AML-193 (cell line): Measurements from ENCODE around the gene MYO1H.
"Not testable (repeated sequence)": the region's sequence is repeated elsewhere in the genome, so short reads cannot be mapped to it uniquely, and the experiment has no call there.

Source experiments
- DNase-seq, 2 experiments: peaks; one replicate each; lab custom pipeline; 2025; lab: John Stamatoyannopoulos, UW

MYO1H gene

DNA sequence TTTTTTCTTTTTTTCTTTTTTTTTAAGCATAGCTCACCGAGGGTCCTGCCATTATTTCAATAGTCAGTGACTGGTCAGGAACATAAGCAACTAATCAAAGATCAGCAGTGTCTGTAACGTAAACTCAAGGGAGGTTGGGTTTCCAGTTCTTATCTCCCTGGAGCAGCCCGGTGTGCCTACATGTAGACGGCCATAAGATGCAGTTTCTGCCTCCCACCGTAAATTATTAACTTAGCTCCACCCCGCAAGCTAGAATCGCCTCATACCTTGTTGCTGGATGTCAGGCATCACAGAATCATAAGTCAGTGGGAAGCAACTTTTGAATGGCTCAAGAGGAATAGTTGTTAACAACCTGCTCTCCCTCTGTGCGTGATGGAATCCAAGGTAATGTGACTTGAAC is at the start of gene MYO1H:
Gene MYO1H, plus strand, starts transcription at position 312 of the 400 bp plus-strand sequence. Its CDS starts 61 bp downstream, at position 373.
- DNase-seq = no peak

DNA sequence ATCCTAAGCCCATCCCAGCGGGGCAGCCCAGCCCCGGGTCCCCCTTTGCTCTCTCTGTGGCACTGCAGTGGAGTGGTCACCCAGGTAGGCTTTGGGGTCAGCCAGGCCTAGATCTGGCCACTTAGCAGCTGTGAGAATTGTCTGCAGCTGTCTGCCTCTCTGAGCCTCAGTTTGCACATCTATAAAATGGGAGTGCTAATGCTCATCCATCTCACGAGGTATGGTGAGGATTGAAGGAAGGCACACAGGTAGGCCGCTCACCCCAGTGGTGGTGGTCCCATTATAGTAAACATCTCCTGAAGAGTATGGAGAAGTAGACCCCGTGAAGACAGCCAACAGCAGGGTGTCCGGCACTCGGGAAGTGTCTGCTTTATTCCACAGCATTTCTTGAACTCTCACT is 47.9 kb upstream of the MYO1H start:
- no peak for DNase-seq

DNA sequence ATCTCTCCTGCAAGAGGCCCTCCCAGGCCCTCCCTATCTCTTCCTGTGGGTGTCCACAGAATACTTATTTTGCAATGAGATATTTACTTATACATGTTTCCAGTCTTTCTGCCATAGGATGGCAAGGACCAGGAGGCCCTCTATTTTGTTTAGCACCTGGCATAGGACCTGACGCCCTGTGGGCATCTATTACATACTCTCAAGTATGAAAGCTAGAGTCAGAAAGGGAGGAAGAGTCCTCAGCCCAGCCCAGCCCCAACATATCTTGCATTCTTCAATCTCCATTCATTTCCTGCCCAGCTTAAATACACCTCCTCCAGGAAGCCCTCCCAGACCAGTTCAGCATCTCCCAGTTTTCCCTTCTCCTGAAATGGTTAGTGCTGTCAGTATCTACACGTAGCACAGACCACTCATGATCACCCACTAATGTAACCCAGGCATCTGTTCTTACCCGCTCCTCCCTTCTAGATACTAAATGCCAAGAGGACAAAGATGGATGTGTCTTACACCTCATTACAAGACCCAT is 46.0 kb upstream of the MYO1H start:
- no peak for DNase-seq

GRCh38 chr12:109302358-109302757 is 45.3 kb upstream of the MYO1H start:
- no peak for DNase-seq

DNA sequence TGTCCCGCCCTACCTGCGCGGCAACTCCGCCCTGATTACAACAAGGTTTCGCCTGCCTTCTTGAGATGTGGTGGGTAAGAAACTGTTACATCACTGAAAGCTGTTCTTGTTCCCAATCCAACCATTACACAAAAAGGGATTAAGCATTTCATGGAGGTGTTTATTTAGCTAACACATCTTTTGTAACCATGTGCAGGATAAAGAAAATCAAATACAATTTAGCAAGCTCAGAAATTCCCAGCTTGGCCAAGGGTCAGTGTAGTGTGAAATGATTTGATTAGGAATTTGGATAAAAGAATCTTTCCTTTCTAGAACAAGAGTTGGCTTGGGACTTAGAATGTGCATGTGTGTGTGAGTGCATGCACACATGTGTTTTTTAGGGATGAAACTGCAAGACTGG is 44.9 kb upstream of the MYO1H start:
- DNase-seq = no peak

DNA sequence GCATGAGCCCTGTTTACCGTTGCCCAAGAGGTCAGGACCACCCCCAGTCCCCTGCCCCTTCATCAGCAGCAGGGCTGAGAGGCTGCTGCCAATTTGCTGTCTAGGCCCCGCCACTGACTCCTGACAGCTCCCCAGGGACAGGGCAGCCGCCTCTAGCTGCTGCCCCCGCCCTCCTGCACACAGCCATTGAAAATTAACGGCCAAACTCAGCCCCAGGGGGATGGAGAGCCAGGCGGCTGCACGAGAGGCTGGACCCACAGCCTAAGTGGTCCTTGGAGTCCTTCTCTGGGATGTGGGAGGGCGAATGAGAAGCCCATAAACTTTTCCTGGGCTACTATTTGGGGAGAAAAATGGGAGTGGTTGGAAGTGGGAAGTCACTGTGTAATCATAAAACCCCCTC is 43.2 kb upstream of the MYO1H start:
- DNase-seq = no peak

GRCh38 chr12:109305547-109305946 is 42.2 kb upstream of the MYO1H start:
- no peak for DNase-seq

GRCh38 chr12:109307051-109307450 is 40.6 kb upstream of the MYO1H start:
- no peak for DNase-seq

DNA sequence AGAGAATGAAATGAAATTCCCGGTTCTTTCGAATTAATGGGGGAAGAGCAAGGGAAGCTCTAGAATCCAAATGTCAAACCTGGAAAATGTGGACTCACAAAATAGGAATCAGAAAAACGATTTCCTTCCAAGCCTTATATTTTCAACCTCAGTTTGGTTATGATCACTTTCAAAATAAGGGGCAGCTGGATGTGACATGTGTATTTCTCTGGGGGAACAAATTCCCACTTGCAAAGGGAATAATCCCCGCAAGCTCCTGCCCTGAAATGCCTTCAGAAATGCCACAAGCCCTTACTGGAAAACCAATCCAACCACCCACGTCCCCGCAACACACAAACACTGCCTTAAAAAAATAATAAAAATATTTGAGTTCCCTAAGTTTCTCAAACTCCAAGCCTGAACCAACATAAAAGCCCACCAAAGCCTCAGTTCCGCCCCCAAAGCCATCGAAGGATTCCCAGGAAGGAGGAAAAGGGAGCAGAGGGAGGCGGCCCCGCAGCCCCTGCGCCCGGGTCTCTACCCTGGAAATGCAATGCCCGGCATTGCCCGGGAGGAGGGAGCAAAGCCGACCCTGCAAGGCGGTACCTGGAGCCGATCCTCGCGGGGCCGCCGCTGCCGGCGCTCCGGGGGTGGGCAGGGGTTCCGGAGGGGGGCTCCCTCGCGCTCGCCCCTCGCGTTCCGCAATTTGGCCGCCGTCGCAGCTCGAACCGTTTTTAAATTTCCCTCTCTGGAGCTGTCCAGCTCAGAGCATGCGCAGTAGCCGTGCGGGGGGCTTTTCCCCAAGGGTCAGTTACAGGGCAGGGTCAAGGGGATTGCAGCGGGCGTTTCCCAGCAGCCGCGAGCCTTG is 38.9 kb upstream of the MYO1H start, which contains the start of gene FOXN4:
Gene FOXN4, minus strand, starts transcription at position 751 of the 847 bp plus-strand sequence. CDS start 963 bp downstream, outside the sequence.
- DNase-seq = no peak

DNA sequence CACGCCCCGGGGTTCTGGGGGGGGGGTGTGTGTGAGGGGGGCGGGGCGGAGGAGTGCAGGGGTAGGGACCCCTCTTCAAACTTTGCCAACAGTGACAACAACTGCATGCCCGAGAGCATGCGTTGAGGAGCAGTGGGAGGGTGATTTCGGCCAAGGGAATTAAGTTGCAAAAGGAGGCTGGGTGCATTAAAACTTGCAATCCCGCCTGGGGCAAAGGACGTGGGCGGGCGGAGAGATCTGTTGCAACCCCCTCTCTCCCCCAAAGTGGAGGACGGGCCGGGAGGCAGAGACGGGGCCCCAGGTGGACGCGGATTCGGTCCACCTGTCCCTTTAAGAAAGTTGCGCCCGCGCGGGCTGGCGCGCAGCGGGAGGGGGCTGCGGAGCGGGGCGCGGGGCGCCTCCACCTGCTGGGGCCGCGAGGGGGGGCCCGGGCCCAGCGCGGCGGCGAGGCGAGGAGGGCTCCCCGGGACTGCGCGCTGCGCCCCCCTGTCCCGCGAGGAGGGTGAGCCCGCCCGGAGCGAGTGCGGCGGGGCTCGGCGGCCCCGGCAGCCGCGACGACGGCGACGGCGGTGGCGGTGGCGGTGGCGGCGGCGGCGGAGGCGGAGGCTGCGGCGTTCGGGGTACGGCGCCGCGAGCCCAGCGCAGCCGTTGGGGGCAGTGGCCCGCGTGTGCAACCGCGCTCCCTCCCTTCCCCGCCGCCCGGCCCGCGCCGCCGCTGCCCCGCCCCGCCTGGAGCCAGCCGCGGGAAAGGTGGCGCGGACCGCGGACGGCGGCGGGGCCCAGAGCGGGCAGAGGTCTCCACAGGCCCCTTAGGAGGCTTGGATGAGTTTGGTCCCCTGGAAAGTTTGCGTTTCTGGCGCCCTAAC is 38.1 kb upstream of the MYO1H start:
- no peak for DNase-seq

GRCh38 chr12:109310247-109311125 is 37.2 kb upstream of the MYO1H start:
- no peak for DNase-seq

GRCh38 chr12:109321294-109321693 is 26.4 kb upstream of the MYO1H start:
- DNase-seq = not testable (repeated sequence)

- DNase-seq = no peak
Measured at GRCh38 chr12:109329003-109329402, 18.7 kb upstream of the MYO1H start.

GRCh38 chr12:109329686-109330085 is 18.0 kb upstream of the MYO1H start:
- no peak for DNase-seq

DNA sequence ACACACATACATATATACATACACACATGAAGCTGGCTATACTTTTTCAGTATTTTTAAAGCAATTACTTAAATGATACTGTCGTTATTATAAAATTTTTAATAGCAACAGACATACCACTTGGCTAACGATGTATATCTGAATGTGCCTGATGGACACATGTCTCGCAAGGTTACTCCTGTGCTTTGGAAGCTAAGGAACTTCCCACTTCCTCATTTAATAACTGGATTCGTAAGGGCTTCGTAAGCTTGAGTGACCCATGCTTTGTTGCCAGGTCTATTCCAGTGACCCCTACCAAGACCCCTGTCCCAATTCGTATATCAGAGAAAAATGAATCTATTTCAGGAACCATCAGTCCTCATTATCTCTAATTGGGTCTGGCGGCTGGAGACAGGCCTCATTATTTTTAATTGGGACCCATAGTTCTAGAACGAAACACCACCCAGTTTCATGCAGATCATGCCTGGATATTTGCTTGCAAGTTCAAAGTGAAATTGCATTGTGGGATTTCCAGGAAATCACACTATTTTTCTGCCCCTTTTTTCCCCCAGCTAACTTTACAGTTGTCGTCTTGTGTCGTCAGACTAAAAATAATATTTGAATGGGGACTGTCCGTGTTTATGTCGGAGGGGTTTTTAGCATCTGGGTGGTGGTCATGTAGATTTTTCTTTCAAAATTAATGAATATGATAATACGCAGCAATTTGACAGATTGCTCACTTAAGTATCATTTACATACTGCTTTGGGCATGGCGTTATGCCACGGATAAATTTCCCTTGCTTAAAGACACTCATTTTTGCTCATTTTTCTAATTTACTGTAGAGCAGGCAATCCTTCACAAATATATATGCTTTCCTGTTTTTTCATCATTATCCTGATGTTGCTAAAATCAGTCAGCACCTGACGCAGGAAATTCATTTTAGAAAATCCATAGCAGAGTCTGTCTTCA is 17.1 kb upstream of the MYO1H start:
- DNase-seq = no peak

DNA sequence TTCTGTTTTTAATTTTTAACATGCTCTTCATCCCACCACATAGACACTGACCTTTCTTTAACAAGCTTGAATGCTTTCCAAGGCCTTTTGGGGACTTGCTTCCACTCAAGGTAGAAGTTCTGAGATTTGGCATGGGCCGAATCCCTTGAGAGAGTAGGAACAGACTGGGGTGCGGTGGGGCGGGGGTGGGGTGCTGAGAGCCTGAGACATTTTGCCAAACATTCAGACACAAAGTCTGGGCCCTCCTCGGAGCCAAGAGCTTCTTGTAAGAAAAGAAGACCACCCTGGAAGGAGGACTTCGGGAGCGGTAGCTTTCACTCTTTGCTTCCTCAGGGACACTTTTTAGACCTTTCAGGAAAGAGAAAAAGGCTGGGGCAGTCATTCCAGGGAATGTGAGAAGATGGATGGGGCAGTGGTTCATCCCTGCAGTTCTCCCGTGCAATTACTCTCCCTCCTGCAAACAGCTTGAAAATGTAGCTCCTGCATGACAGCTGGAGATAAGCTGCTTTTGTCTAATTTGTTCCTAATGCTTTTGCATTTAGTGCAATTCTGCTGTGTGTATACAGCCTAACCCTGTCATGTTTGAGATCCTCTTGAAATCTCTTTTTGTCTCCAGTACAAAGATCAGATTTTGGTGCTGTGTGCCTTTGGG is 16.3 kb upstream of the MYO1H start:
- no peak for DNase-seq

- DNase-seq = no peak
Measured at GRCh38 chr12:109334887-109335286, 12.8 kb upstream of the MYO1H start.

GRCh38 chr12:109336593-109336992 is 11.1 kb upstream of the MYO1H start:
- no peak for DNase-seq

GRCh38 chr12:109343677-109344076 is 4.0 kb upstream of the MYO1H start:
- no peak for DNase-seq

GRCh38 chr12:109345428-109345827 is 2.3 kb upstream of the MYO1H start:
- DNase-seq = no peak
